Caco-2 (cell line): ENCODE data around the gene BCR. TPM values are rescaled to one million over a fixed set of nuclear protein-coding genes. Genes with fewer than 3 reads are reported as not detected.

Experiments
- BruUV-seq: library from RNA; stranded (reverse); fragments of 400-500 nt; replicated peaks from 2 replicates; lab custom pipeline; 2021; lab: Mats Ljungman, UMichigan
- CTCF ChIA-PET: fragments of 300-600 bp; sonication (Branson Sonifier 250); formaldehyde crosslinking; loops from one replicate; lab custom pipeline; 2022; ENCODE audit warnings: antibody characterized with exemption; lab: Charles Lee
- POLR2A ChIA-PET: fragments of 300-600 bp; sonication (Branson Sonifier 250); formaldehyde crosslinking; loops from one replicate; lab custom pipeline; 2022; ENCODE audit warnings: antibody characterized with exemption; lab: Charles Lee
- DNase-seq, 2 experiments: peaks; one replicate each; pipeline versions ENCODE4 v3.0.0 to v3.0.0-alpha.2; 2020 to 2022
- H3K27me3 ChIP-seq: replicated peaks from 2 replicates; pipeline ENCODE4 v1.6.0; 2011; ENCODE audit warnings: low read length; ENCODE audit not compliant: control insufficient read depth, insufficient read depth
- H3K36me3 ChIP-seq: 2 replicates; pipeline ENCODE4 v1.5.1; 2011; ENCODE audit warnings: low read length; ENCODE audit not compliant: control insufficient read depth, insufficient read depth
- H3K4me1 ChIP-seq: fragments of 250-450 bp; sonication (Bioruptor Pico); 2 replicates; pipeline ENCODE4 v1.5.1; 2020; ENCODE audit warnings: mild to moderate bottlenecking
- H3K4me3 ChIP-seq: 2 replicates; pipeline ENCODE4 v1.5.1; 2011; ENCODE audit warnings: low read depth, mild to moderate bottlenecking, control low read depth, low read length
- H3K9me3 ChIP-seq: fragments of 250-450 bp; sonication (Bioruptor Pico); 2 replicates; pipeline ENCODE4 v1.5.1; 2020; ENCODE audit warnings: mild to moderate bottlenecking, moderate library complexity
- H3K27ac Mint-ChIP-seq: one replicate; pipeline ENCODE4 v1.8.0; 2022; ENCODE audit warnings: mixed read lengths; ENCODE audit not compliant: unreplicated experiment
- H3K27me3 Mint-ChIP-seq: one replicate; pipeline ENCODE4 v1.8.0; 2022; ENCODE audit warnings: mixed read lengths; ENCODE audit not compliant: insufficient read depth, unreplicated experiment
- H3K36me3 Mint-ChIP-seq: one replicate; pipeline ENCODE4 v1.8.0; 2022; ENCODE audit warnings: mild to moderate bottlenecking, mixed read lengths; ENCODE audit not compliant: insufficient read depth, unreplicated experiment
- H3K4me1 Mint-ChIP-seq: one replicate; pipeline ENCODE4 v1.8.0; 2022; ENCODE audit warnings: low read depth, mixed read lengths; ENCODE audit not compliant: unreplicated experiment
- H3K4me3 Mint-ChIP-seq: one replicate; pipeline ENCODE4 v1.8.0; 2022; ENCODE audit warnings: mild to moderate bottlenecking, moderate library complexity, mixed read lengths; ENCODE audit not compliant: unreplicated experiment
- H3K9me3 Mint-ChIP-seq: one replicate; pipeline ENCODE4 v1.8.0; 2022; ENCODE audit warnings: mixed read lengths; ENCODE audit not compliant: unreplicated experiment
- intact Hi-C: fragments of 100-400 bp; cut with micrococcal nuclease; formaldehyde crosslinking; loops from one replicate; pipeline ENCODE4 v1.10.0; 2022; ENCODE audit not compliant: unreplicated experiment
- total RNA-seq: library from RNA; stranded (reverse); gene quantifications from 2 replicates; pipeline ENCODE4 v1.2.3, GENCODE V29; 2022
- TF ChIP-seq, protein P1 (sequence below), 2 experiments: fragments of 200-600 bp in 1 of 2; IDR thresholded peaks; 1 replicate in 1 of 2; 2 replicates in 1 of 2; pipeline versions ENCODE4 v1.5.1 to v1.8.0; 2011 to 2022; ENCODE audit warnings: antibody characterized with exemption in 1 of 2, control low read depth in 1 of 2, inconsistent platforms in 1 of 2, low read depth in 1 of 2, low read length in 1 of 2, mild to moderate bottlenecking in 1 of 2, moderate library complexity in 1 of 2; ENCODE audit not compliant: insufficient read depth in 1 of 2, severe bottlenecking in 1 of 2, unreplicated experiment in 1 of 2

The BCR gene
- total RNA-seq, 1 experiment from 2014 or later, result 87.4 TPM

DNA sequence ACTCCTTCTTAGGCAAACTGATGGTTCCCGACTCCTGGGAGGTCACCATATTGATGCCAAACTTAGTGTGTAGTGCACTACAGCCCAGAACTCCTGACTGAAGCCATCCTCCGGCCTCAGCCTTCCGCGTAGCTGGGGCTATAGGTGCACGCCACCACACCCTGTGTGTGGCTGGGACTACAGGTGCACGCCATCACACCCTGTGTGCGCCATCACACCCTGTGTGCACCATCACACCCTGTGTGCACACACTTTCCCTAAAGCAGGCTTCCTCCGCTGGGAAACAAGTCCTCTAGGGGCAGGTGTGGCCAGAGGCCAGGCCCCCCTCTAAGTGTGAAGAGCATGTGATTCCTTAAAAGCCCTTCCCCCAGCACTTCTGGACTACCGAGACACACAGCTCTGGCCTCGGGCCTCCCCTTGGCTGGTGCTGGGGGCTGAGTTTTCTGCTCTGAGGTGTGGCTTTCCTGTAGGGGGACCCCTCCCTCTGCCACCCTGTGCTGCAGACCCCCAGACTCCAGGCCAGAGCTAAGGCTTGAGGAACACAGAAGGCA lies 81.7 kb downstream of the BCR start:
- no peak overlapping the region for H3K4me3 ChIP-seq
- Mint-ChIP-seq H3K9me3 (no peaks in the 10 kb centered on the region), H3K4me1 (peaks cover 2% of the 10 kb centered on the region), H3K36me3 (peaks cover 65% of the 10 kb centered on the region), H3K27me3 (no peaks in the 10 kb centered on the region), H3K4me3 (no peak overlapping the region), H3K27ac (no peak overlapping the region)
- ChIA-PET POLR2A (no interaction called here), CTCF (no interaction called here)
- H3K27me3 ChIP-seq, result no peaks in the 10 kb centered on the region
- 0 out of 2 replicates have a peak, but pooled peaks cover 5% of the 10 kb centered on the region for H3K36me3 ChIP-seq
- H3K4me1 ChIP-seq, result no peaks in the 10 kb centered on the region
- TF ChIP-seq, protein P1, sequence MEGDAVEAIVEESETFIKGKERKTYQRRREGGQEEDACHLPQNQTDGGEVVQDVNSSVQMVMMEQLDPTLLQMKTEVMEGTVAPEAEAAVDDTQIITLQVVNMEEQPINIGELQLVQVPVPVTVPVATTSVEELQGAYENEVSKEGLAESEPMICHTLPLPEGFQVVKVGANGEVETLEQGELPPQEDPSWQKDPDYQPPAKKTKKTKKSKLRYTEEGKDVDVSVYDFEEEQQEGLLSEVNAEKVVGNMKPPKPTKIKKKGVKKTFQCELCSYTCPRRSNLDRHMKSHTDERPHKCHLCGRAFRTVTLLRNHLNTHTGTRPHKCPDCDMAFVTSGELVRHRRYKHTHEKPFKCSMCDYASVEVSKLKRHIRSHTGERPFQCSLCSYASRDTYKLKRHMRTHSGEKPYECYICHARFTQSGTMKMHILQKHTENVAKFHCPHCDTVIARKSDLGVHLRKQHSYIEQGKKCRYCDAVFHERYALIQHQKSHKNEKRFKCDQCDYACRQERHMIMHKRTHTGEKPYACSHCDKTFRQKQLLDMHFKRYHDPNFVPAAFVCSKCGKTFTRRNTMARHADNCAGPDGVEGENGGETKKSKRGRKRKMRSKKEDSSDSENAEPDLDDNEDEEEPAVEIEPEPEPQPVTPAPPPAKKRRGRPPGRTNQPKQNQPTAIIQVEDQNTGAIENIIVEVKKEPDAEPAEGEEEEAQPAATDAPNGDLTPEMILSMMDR (IDR thresholded peaks at IDR 0.05; ENCODE audit: insufficient read depth in 1 of 2, low read depth in 1 of 2, low read length in 1 of 2, severe bottlenecking in 1 of 2, unreplicated experiment in 1 of 2), result no peak
- intact Hi-C loops, result no loop called here
- BruUV-seq, result no TSS peak
- DNase-seq, result no peak
- no peaks in the 10 kb centered on the region for H3K9me3 ChIP-seq

DNA sequence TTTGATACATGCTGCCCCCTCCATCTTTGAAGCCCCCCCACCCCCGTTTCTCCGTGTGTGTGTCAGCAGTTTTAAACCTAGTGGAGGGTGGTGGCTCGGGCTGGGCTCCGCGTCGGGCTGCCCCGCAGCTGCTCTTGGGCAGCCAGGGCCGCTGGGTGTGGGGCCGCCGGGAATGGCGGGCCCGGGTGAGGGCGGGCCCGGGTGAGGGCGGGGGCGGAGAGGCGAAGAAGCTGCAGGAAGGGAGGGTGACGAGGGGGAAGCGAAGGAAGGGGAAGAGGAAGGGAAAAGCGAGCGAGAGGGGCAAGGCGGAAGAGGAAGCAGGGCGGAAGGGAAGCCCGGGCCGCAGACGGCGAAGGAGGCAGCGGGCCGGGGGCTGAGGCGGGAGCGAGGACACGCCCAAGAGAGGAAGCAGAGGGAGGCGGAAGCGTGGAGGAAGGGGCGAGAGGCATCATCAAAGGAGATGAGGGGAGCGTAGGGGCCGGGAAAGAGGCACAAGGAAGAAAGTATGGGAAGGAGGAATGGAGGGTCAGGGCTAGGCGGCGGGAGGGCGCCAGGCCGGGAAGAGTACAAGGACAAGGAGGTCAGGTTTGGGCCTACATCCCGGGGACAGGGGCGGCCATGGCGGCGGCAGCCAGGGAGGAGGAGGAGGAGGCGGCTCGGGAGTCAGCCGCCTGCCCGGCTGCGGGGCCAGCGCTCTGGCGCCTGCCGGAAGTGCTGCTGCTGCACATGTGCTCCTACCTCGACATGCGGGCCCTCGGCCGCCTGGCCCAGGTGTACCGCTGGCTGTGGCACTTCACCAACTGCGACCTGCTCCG lies 82.4 kb downstream of the BCR start:
- Histone ChIP-seq H3K4me1 (no peaks in the 10 kb centered on the region), H3K36me3 (0 out of 2 replicates have a peak, but pooled peaks cover 5% of the 10 kb centered on the region), H3K27me3 (no peaks in the 10 kb centered on the region), H3K9me3 (no peaks in the 10 kb centered on the region), H3K4me3 (no peak overlapping the region)
- H3K9me3 Mint-ChIP-seq, result no peaks in the 10 kb centered on the region
- ChIA-PET CTCF (interaction anchor here (0.7 kb wide), 1 partner anchor 118 kb away, joined by 7 read pairs; no protein-coding TSS in a partner anchor), POLR2A (no interaction called here)
- intact Hi-C loops, result no loop called here
- H3K27me3 Mint-ChIP-seq, result no peaks in the 10 kb centered on the region
- peaks cover 64% of the 10 kb centered on the region for H3K36me3 Mint-ChIP-seq
- no peak for DNase-seq
- no TSS peak for BruUV-seq
- no peak overlapping the region for H3K4me3 Mint-ChIP-seq
- H3K4me1 Mint-ChIP-seq, result no peaks in the 10 kb centered on the region
- TF ChIP-seq, protein P1 (IDR thresholded peaks at IDR 0.05; ENCODE audit: insufficient read depth in 1 of 2, low read depth in 1 of 2, low read length in 1 of 2, severe bottlenecking in 1 of 2, unreplicated experiment in 1 of 2), result no peak
- H3K27ac Mint-ChIP-seq, result no peak overlapping the region

DNA sequence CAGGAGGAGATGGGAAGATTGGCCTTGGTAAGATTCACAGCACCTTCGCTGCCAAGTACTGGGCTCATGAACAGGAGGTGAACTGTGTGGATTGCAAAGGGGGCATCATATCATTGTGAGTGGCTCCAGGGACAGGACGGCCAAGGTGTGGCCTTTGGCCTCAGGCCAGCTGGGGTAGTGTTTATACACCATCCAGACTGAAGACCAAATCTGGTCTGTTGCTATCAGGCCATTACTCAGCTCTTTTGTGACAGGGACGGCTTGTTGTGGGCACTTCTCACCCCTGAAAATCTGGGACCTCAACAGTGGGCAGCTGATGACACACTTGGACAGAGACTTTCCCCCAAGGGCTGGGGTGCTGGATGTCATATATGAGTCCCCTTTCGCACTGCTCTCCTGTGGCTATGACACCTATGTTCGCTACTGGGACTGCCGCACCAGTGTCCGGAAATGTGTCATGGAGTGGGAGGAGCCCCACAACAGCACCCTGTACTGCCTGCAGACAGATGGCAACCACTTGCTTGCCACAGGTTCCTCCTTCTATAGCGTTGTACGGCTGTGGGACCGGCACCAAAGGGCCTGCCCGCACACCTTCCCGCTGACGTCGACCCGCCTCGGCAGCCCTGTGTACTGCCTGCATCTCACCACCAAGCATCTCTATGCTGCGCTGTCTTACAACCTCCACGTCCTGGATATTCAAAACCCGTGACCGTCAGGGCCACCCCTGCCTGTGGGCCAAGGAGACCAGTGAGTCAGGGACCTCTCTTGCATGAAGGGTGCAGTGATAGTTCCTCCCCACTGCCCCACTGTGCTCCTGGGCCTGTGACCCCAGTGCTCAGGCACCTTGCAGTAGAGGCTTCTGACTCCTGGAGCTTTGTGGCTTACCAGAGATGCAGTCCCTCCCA lies 83.6 kb downstream of the BCR start:
- Mint-ChIP-seq H3K9me3 (no peaks in the 10 kb centered on the region), H3K27ac (no peak overlapping the region), H3K4me1 (no peaks in the 10 kb centered on the region), H3K27me3 (no peaks in the 10 kb centered on the region), H3K36me3 (peaks cover 74% of the 10 kb centered on the region), H3K4me3 (no peak overlapping the region)
- H3K36me3 ChIP-seq, result 0 out of 2 replicates have a peak, but pooled peaks cover 5% of the 10 kb centered on the region
- TF ChIP-seq, protein P1 (IDR thresholded peaks at IDR 0.05; ENCODE audit: insufficient read depth in 1 of 2, low read depth in 1 of 2, low read length in 1 of 2, severe bottlenecking in 1 of 2, unreplicated experiment in 1 of 2), result no peak
- H3K27me3 ChIP-seq, result no peaks in the 10 kb centered on the region
- ChIA-PET CTCF (interaction anchor here (1.0 kb wide), 1 partner anchor 18 kb away, joined by 3 read pairs; no protein-coding TSS in a partner anchor), POLR2A (no interaction called here)
- intact Hi-C loops, result no loop called here
- no peaks in the 10 kb centered on the region for H3K4me1 ChIP-seq
- no TSS peak for BruUV-seq
- H3K4me3 ChIP-seq, result no peak overlapping the region
- no peaks in the 10 kb centered on the region for H3K9me3 ChIP-seq
- DNase-seq, result no peak
